Activated naive CD4-positive, alpha-beta T cell treated with anti-CD3 and anti-CD28 coated beads, Interleukin-2, amount 50 U/mL, for 16 hours (primary cell): ENCODE data around the gene DNAJC16.
"Not testable (repeated sequence)": the region's sequence is repeated elsewhere in the genome, so short reads cannot be mapped to it uniquely, and the experiment has no call there.

ENCODE experiments used
- DNase-seq: peaks from one replicate; pipeline ENCODE4 v3.0.0-alpha.2; 2020

DNAJC16 gene

GRCh38 chr1:15508700-15509487 lies 17.8 kb upstream of the DNAJC16 start:
- DNase-seq: no peak

- no peak for DNase-seq
Measured at GRCh38 chr1:15509586-15509985, 17.1 kb upstream of the DNAJC16 start.

DNA sequence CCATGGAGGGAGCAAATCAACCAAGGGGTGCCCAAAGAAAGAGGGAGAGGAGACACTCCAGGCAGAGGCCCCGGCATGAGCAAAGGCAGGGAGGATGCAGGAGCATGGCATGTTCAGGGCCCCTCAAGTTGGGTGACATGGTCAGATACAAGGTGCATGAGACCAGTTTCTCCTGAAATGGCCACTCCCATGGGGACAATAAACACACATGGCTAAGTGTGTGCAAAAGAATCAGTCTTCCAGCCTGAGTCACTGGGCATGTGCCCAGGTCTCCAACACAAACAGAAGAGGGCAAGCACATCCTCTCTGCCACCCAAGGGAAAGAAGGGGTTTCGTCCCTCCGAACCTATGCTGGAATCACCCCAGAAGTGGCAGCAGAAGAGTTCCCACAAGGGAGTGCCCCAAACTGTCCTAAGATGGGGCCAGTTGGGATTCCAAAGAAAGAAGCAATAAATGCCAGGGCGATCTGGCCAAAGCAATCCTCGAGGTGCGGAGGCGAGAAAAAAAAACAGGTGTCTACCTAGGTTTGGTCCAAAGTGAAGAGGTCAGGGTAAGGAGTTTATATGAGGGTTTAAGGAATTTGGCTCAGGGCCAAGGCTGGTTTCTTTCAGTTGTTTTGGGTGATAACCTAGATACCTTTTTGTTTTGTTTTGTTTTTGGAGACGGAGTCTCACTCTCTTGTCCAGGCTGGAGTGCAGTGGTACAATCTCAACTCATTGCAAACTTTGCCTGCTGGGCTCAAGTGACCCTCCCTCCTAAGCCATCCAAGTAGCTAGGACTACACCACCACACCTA lies 15.8 kb upstream of the DNAJC16 start:
- no peak for DNase-seq

DNA sequence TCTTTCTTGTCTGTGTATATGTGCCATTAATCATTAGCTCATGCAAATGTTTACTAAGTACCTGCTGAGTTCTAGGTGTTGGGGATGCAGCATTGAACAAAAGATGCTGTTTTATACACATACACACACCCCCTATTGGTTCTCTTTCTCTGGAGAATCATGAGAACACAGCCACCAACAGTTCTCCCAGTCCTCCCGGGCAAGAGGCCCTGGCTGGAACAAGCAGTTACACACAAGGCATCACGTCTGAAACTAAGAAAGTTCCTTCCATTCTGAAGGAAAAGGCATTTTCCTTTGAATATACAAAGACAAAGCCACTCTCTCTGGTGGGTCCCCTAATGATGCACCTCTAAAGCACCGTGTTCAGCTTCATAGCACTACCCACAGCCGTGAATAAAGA lies 13.5 kb upstream of the DNAJC16 start:
- DNase-seq: no peak

GRCh38 chr1:15513919-15514318 lies 12.7 kb upstream of the DNAJC16 start:
- no peak for DNase-seq

GRCh38 chr1:15514557-15514956 lies 12.1 kb upstream of the DNAJC16 start:
- DNase-seq: not testable (repeated sequence)

DNA sequence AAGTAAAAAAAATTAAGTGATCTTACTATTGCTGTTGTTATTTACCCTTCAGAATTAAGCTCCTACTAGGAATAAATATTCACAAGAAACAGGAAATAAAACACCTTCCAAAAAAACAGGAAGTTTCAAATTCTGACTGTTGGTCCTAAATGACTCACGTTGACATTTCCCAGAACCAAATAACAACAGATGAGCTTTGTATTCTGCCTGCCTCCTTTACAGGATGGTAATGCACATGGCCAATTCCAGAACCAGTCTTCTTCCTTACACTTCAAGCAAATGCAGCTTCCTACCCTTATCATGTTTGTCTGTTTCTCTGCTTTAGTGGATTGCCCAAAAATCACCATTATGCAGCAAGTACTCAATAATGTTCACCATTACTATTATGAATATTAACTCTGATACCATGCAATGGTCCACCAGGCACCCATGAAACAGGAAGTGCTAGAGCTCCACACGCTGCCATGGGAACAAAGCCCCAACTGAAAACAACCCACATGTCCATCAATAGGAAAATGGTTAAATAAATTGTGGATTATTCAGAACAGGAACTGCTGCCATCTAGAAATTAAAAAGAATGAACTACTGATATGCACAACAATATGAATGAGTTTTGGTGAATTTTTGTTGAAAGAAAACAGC lies 11.5 kb upstream of the DNAJC16 start:
- no peak for DNase-seq

DNA sequence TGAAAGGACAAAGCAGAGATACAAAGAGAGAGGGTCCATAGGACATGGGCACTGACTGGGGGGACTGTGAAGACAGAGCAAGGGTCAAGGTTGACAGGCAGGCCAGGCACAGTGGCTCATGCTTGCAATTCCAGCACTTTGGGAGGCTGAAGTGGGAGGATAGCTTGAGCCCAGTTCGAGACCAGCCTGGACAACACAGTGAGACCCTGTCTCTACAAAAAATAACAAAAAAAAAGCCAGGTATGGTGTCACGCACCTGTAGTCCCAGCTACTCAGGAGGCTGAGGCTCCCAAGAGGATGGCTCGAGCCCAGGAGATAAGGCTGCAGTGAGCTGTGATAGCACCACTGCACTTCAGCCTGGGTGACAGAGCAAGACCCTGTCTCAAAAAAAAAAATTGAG lies 7.0 kb upstream of the DNAJC16 start:
- DNase-seq: no peak

- not testable (repeated sequence) for DNase-seq
Measured at GRCh38 chr1:15521206-15521906, 5.3 kb upstream of the DNAJC16 start.

GRCh38 chr1:15522551-15522950 lies 4.1 kb upstream of the DNAJC16 start:
- no peak for DNase-seq

- no peak for DNase-seq
Measured at GRCh38 chr1:15523104-15524020, 3.3 kb upstream of the DNAJC16 start.

DNA sequence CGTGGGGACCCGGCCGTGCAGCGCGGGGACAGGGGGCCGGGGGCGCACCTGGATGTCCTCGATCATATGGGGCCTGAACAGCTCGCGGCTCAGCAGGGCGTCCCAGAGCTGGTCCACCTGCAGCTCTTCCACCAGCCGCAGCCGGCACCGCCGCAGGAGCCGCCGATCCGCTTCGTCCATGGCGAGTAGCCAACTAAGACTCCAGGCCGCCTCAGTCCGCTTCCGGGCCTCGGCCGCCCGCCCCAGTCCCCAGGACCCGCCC lies 2.7 kb upstream of the DNAJC16 start, which contains the start of gene CASP9:
Gene CASP9, minus strand, starts transcription at position 195 of the 262 bp plus-strand sequence. Its CDS starts 15 bp downstream, at position 180.
- DNase-seq: no peak

- DNase-seq: peak; percentile 99
Measured at GRCh38 chr1:15524283-15525049, 2.2 kb upstream of the DNAJC16 start.

DNA sequence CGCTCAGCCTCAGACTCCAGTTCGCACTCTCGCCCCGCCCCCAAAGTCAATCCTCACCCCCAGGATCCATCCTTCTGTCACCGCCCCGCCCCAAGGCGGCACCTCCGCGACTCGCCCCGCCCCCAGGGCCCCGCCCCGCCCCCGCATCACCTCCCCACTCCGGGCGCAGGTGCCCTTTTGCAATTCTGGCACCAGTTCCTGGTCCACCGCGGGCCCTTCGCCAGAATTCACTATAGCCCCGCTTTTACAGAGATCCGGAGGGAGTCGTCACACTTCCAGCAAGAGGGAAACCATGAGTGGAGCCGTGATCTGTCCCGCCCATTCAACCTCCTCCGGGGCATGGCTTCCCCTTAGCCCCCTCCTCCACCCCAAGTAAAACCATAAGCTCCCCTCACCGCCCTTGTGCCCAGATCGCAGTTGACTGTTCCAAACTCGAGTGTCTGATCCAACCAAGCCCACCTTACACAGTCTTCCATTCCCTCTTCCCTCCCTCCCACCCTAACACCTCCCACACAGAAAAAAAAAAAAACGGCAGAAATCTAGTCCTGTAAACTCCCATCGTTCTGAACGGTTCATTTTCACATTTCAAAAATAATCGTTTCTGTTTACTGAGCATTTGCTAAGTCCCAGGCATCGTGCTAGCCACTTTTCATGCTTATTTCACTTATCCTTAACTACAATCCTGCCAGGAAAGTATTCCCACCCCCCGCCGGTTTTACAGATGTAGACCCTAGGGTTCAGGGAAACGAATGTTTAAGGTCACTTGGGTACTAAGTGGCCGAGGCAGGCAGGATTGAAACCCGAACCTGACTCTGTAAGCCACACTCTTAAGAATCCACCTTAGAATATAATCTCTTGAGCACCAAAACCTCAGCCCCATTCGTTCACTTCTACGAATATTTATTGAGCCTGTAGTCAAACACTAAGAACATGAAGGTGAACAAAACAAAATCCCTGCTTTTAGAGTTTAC lies 1.3 kb upstream of the DNAJC16 start:
- DNase-seq: peak; percentile 100

DNA sequence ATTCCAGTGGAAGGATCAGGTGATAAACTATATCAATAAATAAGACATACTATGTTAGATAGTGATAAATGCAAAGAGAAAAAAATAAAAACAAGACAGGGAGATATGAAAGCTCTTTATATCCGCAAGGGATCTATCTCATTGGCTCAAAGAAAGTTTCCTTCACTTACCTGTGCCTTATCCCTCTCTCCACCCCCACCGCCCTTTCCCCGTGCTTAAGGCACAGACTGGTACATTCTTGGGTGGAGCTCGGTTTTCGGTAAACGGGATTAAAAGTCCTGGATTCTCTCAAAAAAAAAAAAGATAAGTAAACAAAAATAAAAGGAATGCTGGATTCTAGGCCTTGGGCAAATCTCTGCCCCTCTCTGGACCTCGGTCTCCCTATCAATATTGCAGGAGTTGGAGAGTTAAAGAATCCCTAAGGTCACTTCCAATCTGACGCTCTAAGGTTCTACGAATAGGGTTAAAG lies 593 bp upstream of the DNAJC16 start:
- peak; percentile 16 for DNase-seq

GRCh38 chr1:15531003-15531402 lies 4.4 kb downstream of the DNAJC16 start:
- DNase-seq: no peak

- DNase-seq: no peak
Measured at GRCh38 chr1:15531682-15532081, 5.0 kb downstream of the DNAJC16 start.

GRCh38 chr1:15538771-15539170 lies 12.1 kb downstream of the DNAJC16 start:
- no peak for DNase-seq

GRCh38 chr1:15540186-15540585 lies 13.5 kb downstream of the DNAJC16 start:
- no peak for DNase-seq

DNA sequence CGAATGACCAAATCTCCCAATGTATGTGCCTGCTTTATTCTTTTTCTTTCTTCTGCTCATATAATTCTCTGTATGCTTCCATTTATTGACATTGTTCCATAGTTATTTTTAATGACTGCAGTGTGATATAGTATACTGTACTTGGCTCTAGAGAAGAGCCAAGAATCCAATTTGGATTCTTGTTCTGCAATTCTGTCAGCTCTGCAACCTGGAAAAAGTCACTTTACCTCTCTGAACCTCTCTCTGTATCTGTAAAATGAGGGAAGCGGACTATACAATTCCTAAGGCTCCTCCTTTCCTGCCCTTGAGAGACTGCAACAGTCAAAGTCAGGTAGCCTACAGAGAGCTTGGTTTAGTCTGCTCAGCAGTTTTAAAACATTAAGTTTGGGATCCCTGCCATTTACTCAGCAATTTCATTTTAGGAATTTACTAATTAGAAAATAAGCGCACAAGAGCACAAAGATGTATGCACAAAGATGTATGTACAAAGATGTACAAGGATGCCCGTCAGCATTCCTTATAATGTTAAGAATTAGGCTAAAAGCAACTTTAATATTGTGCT lies 14.7 kb downstream of the DNAJC16 start:
- DNase-seq: no peak
